GM23338 (cell line): Measurements from ENCODE around the gene PRIM1. TPM values are rescaled to one million over a fixed set of nuclear protein-coding genes. Genes with fewer than 3 reads are reported as not detected.

Source experiments
- ATAC-seq: fragments of 200-7000 bp; cut with Tn5 transposase; 3 replicates; pipeline ENCODE4 v1.9.1; 2020
- DNase-seq: peaks from one replicate; pipeline ENCODE4 v3.0.0-alpha.2; 2015; ENCODE audit warnings: low spot score
- H2AFZ ChIP-seq: fragments of 200-600 bp; sonication (generic); 2 replicates; pipeline ENCODE4 v1.8.0; 2016; ENCODE audit warnings: antibody characterized with exemption, mild to moderate bottlenecking, moderate library complexity
- H3F3A ChIP-seq: fragments of 200-600 bp; sonication (generic); replicated peaks from 2 replicates; pipeline ENCODE4 v1.8.0; 2017; ENCODE audit warnings: antibody characterized with exemption, mixed run types, low read depth
- H3K27ac ChIP-seq: fragments of 200-600 bp; sonication (generic); 2 replicates; pipeline ENCODE4 v1.6.1; 2016; ENCODE audit warnings: low read depth
- H3K27me3 ChIP-seq: fragments of 200-600 bp; sonication (generic); 2 replicates; pipeline ENCODE4 v1.8.0; 2016; ENCODE audit warnings: mild to moderate bottlenecking, mixed run types, moderate library complexity; ENCODE audit not compliant: insufficient read depth
- H3K36me3 ChIP-seq: fragments of 200-600 bp; sonication (generic); 2 replicates; pipeline ENCODE4 v1.8.0; 2016; ENCODE audit warnings: mild to moderate bottlenecking; ENCODE audit not compliant: insufficient read depth
- H3K4me1 ChIP-seq: fragments of 200-600 bp; sonication (generic); 2 replicates; pipeline ENCODE4 v1.8.0; 2016; ENCODE audit warnings: mild to moderate bottlenecking, moderate library complexity; ENCODE audit not compliant: insufficient read depth
- H3K4me2 ChIP-seq: fragments of 200-600 bp; sonication (generic); 2 replicates; pipeline ENCODE4 v1.7.1; 2017; ENCODE audit warnings: mixed run types
- H3K4me3 ChIP-seq: fragments of 200-600 bp; sonication (generic); 2 replicates; pipeline ENCODE4 v1.6.1; 2016; ENCODE audit warnings: mixed run types
- H3K79me2 ChIP-seq: fragments of 200-600 bp; sonication (generic); replicated peaks from 2 replicates; pipeline ENCODE4 v1.8.0; 2017; ENCODE audit warnings: mild to moderate bottlenecking; ENCODE audit not compliant: insufficient read depth
- H3K9me2 ChIP-seq: fragments of 200-600 bp; sonication (generic); 2 replicates; pipeline ENCODE4 v1.8.0; 2017; ENCODE audit not compliant: insufficient read depth
- H4K20me1 ChIP-seq: fragments of 200-600 bp; sonication (generic); replicated peaks from 2 replicates; pipeline ENCODE4 v1.8.0; 2017; ENCODE audit warnings: mild to moderate bottlenecking; ENCODE audit not compliant: insufficient read depth
- H3K27ac Mint-ChIP-seq: 2 replicates; pipeline ENCODE4 v1.8.0; 2020; ENCODE audit warnings: inconsistent platforms, mild to moderate bottlenecking, moderate library complexity, mixed read lengths
- H3K27me3 Mint-ChIP-seq: 3 replicates; pipeline ENCODE4 v1.8.0; 2022; ENCODE audit warnings: low read depth, mild to moderate bottlenecking, moderate library complexity, mixed read lengths, inconsistent platforms; ENCODE audit not compliant: insufficient read depth, poor library complexity
- H3K36me3 Mint-ChIP-seq: 3 replicates; pipeline ENCODE4 v1.8.0; 2021; ENCODE audit warnings: low read depth, mild to moderate bottlenecking, inconsistent platforms, moderate library complexity, mixed read lengths
- H3K4me1 Mint-ChIP-seq: 3 replicates; pipeline ENCODE4 v1.8.0; 2020; ENCODE audit warnings: mild to moderate bottlenecking, inconsistent platforms, mixed read lengths
- H3K4me3 Mint-ChIP-seq: 3 replicates; pipeline ENCODE4 v1.8.0; 2021; ENCODE audit warnings: moderate library complexity, mild to moderate bottlenecking, inconsistent platforms, mixed read lengths
- H3K9me3 Mint-ChIP-seq: 3 replicates; pipeline ENCODE4 v1.8.0; 2020; ENCODE audit warnings: moderate library complexity, mild to moderate bottlenecking, inconsistent platforms, mixed read lengths
- CREB1 ChIP-seq: fragments of 250-450 bp; sonication (Bioruptor Pico); IDR thresholded peaks from 2 replicates; pipeline ENCODE4 v1.5.0; 2020; ENCODE audit warnings: low read depth, mild to moderate bottlenecking, moderate library complexity
- CTCF ChIP-seq, 2 experiments: fragments of 200-600 bp in 1 of 2; sonication (generic) in 1 of 2; conservative IDR thresholded peaks; 2 replicates each; pipeline versions ENCODE4 v1.5.1 to v1.6.1; 2016 to 2017; ENCODE audit warnings: antibody characterized with exemption in 2 of 2, low read depth in 2 of 2, mild to moderate bottlenecking in 2 of 2, moderate library complexity in 1 of 2
- EZH2phosphoT487 ChIP-seq: fragments of 200-600 bp; sonication (generic); IDR thresholded peaks from one replicate; pipeline ENCODE4 v1.8.1; 2018; ENCODE audit warnings: antibody characterized with exemption; ENCODE audit not compliant: unreplicated experiment
- JUNB ChIP-seq: IDR thresholded peaks from one replicate; pipeline ENCODE4 v1.6.1; 2016; ENCODE audit warnings: antibody characterized with exemption; ENCODE audit not compliant: unreplicated experiment
- NANOG ChIP-seq: IDR thresholded peaks from 2 replicates; pipeline ENCODE4 v1.6.1; 2016; ENCODE audit warnings: antibody characterized with exemption, borderline replicate concordance
- POLR2AphosphoS5 ChIP-seq: IDR thresholded peaks from 2 replicates; pipeline ENCODE4 v1.6.1; 2016; ENCODE audit warnings: antibody characterized with exemption, low read depth
- STAT1 ChIP-seq: IDR thresholded peaks from one replicate; pipeline ENCODE4 v1.6.1; 2016; ENCODE audit warnings: antibody characterized with exemption; ENCODE audit not compliant: unreplicated experiment
- ZNF114 ChIP-seq: fragments of 250-450 bp; sonication (Bioruptor Pico); IDR thresholded peaks from 2 replicates; pipeline ENCODE4 v1.5.0; 2020; ENCODE audit warnings: mild to moderate bottlenecking, moderate library complexity
- ZNF462 ChIP-seq: fragments of 250-450 bp; sonication (Bioruptor Pico); IDR thresholded peaks from 2 replicates; pipeline ENCODE4 v1.5.0; 2020; ENCODE audit warnings: mild to moderate bottlenecking, moderate library complexity
- polyA plus RNA-seq: library from polyadenylated mRNA; unstranded; fragments of >200 nt; fragmentation: Nextera tagmentation; extraction: Ambion mirVana; gene quantifications from 2 replicates; pipeline ENCODE4 v1.2.1, GENCODE V29; 2016
- total RNA-seq: library from RNA; depleted of rRNA; stranded (reverse); fragments of >200 nt; shearing (Covaris generic); gene quantifications from 2 replicates; pipeline ENCODE4 v1.2.3, GENCODE V29; 2014

Gene PRIM1
- total and polyA plus RNA-seq, 2 experiments from 2014 or later, result 67.9 to 73.9 TPM

- TF ChIP-seq ZNF462 (CRISPR knock-in tag) (no peak), JUNB (no peak), POLR2AphosphoS5 (no peak), EZH2phosphoT487 (no peak), CREB1 (no peak), ZNF114 (CRISPR knock-in tag) (no peak), NANOG (no peak), STAT1 (no peak)
These were observed 24.5 kb upstream of the PRIM1 start (continued) for GRCh38 chr12:56776654-56777053.

- Histone ChIP-seq H3K4me2 (no peak overlapping the region), H4K20me1 (no peaks in the 10 kb centered on the region), H3K4me1 (peaks cover 6% of the 10 kb centered on the region; the same call in 1 of the 2 replicates), H3K27me3 (no peaks in the 10 kb centered on the region), H3K36me3 (no peaks in the 10 kb centered on the region), H3K27ac (no peak overlapping the region), H3F3A (no peaks in the 10 kb centered on the region), H3K4me3 (no peak overlapping the region), H3K79me2 (no peaks in the 10 kb centered on the region), H2AFZ (no peak overlapping the region), H3K9me2 (no peaks in the 10 kb centered on the region)
- H3K4me3 Mint-ChIP-seq, result no peak overlapping the region
- peaks cover 3% of the 10 kb centered on the region; the same call in 2 of the 3 replicates for H3K4me1 Mint-ChIP-seq
- no peaks in the 10 kb centered on the region for H3K27me3 Mint-ChIP-seq
- peaks cover 21% of the 10 kb centered on the region for H3K9me3 Mint-ChIP-seq
- ATAC-seq (no peak), DNase-seq (no peak)
- H3K27ac Mint-ChIP-seq, result no peak overlapping the region
- H3K36me3 Mint-ChIP-seq, result peaks cover 18% of the 10 kb centered on the region
- TF ChIP-seq CTCF (conservative IDR thresholded peaks at IDR 0.05; ENCODE audit: low read depth in 2 of 2) (no peak), ZNF462 (CRISPR knock-in tag) (no peak), EZH2phosphoT487 (no peak), JUNB (no peak)
These were observed 23.5 kb upstream of the PRIM1 start for GRCh38 chr12:56775638-56776037.
